AG04450 (cell line): ENCODE measurements around the gene SMARCC2. TPM values are rescaled to one million over a fixed set of nuclear protein-coding genes. Genes with fewer than 3 reads are reported as not detected.

ENCODE experiments used
- CTCF ChIA-PET: fragments of 300-600, 350-600 bp; formaldehyde crosslinking; extraction: SDS; loops from one replicate; lab custom pipeline; 2022; ENCODE audit warnings: antibody characterized with exemption, inconsistent platforms; lab: Charles Lee
- POLR2A ChIA-PET: fragments of 350-600 bp; formaldehyde crosslinking; extraction: SDS; loops from one replicate; lab custom pipeline; 2021; ENCODE audit warnings: antibody characterized with exemption, inconsistent platforms; lab: Yijun Ruan, JAX
- DNase-seq: peaks from one replicate; pipeline ENCODE4 v3.0.0-alpha.2; 2011; ENCODE audit warnings: low read depth, low spot score
- H3K27ac ChIP-seq: one replicate; pipeline ENCODE4 v1.5.1; 2012; ENCODE audit warnings: low read depth, low read length, control low read depth
- H3K27me3 ChIP-seq: one replicate; pipeline ENCODE4 v1.6.0; 2012; ENCODE audit warnings: low read length; ENCODE audit not compliant: control insufficient read depth, insufficient read depth
- H3K4me3 ChIP-seq: 2 replicates; pipeline ENCODE4 v1.5.1; 2011; ENCODE audit warnings: mild to moderate bottlenecking, low read depth, low read length, control low read depth
- H3K9me3 ChIP-seq: 2 replicates; pipeline ENCODE4 v1.5.1; 2012; ENCODE audit warnings: low read length; ENCODE audit not compliant: control insufficient read depth, insufficient read depth
- CTCF ChIP-seq: IDR thresholded peaks from 2 replicates; pipeline ENCODE4 v1.5.1; 2011; ENCODE audit warnings: low read depth, low read length, control low read depth, inconsistent platforms
- polyA plus RNA-seq: library from polyadenylated mRNA; depleted of rRNA; stranded (reverse); fragments of >200 nt; gene quantifications from 2 replicates; pipeline ENCODE4 v1.2.3, GENCODE V29; 2011

Gene SMARCC2
- polyA plus RNA-seq, 1 experiment = 90.2 TPM

GRCh38 chr12:56154246-56154771, 35.0 kb downstream of the SMARCC2 start:
- ChIA-PET POLR2A (no interaction called here), CTCF (interaction anchor here (0.9 to 1.4 kb wide), 3 partner anchors 35 to 416 kb away, joined by 3 to 8 read pairs (median 5); partner anchors contain the start of genes RNF41 and SMARCC2)
- H3K27me3 ChIP-seq = no peaks in the 10 kb centered on the region
- no peak for TF ChIP-seq CTCF
- H3K9me3 ChIP-seq = no peaks in the 10 kb centered on the region
- no peak overlapping the region for H3K4me3 ChIP-seq
- no peak overlapping the region for H3K27ac ChIP-seq
- DNase-seq = no peak

GRCh38 chr12:56153678-56154065, 35.6 kb downstream of the SMARCC2 start:
- DNase-seq = no peak
- H3K9me3 ChIP-seq = no peaks in the 10 kb centered on the region
- ChIA-PET POLR2A (no interaction called here), CTCF (interaction anchor here (0.9 to 1.1 kb wide), 2 partner anchors 68 to 415 kb away, joined by 3 to 8 read pairs; partner anchors contain the start of gene RNF41)
- peak overlapping the region; percentile 71; the same call in 1 of the 2 replicates for H3K4me3 ChIP-seq
- no peaks in the 10 kb centered on the region for H3K27me3 ChIP-seq
- no peak overlapping the region for H3K27ac ChIP-seq
- no peak for TF ChIP-seq CTCF

GRCh38 chr12:56152756-56153677, 36.3 kb downstream of the SMARCC2 start:
- CTCF ChIA-PET = no interaction called here
- POLR2A ChIA-PET = no interaction called here
- Histone ChIP-seq H3K9me3 (no peaks in the 10 kb centered on the region), H3K27me3 (no peaks in the 10 kb centered on the region), H3K4me3 (peak overlapping the region; percentile 71), H3K27ac (peak overlapping the region; percentile 11)
- no peak for TF ChIP-seq CTCF
- no peak for DNase-seq

- H3K27me3 ChIP-seq = no peaks in the 10 kb centered on the region
- ChIA-PET POLR2A (interaction anchor here (1.2 to 1.3 kb wide), 2 partner anchors 10 to 24 kb away, joined by 4 to 5 read pairs; partner anchors contain the start of gene ESYT1), CTCF (interaction anchor here (0.6 to 0.9 kb wide), 9 partner anchors 11 to 413 kb away, joined by 3 to 4 read pairs (median 3); partner anchors contain the start of genes ESYT1 and SMARCC2)
- H3K27ac ChIP-seq = peak within 1 kb of the TSS; percentile 81
- H3K9me3 ChIP-seq = no peaks in the 10 kb centered on the region
- no peak for TF ChIP-seq CTCF
- peak within 1 kb of the TSS; percentile 71 for H3K4me3 ChIP-seq
- peak; percentile 61 for DNase-seq
Measured at GRCh38 chr12:56152132-56152755, 37.0 kb downstream of the SMARCC2 start, which contains the start of gene MYL6B. Gene MYL6B, plus strand, starts transcription at chr12:56152587. Its CDS starts 1,332 bp downstream, at chr12:56153919.
